Spleen (tissue), 7 donors: Measurements from ENCODE around the gene NRXN3.

Experiments
- CTCF ChIP-seq, 11 experiments: fragments of 200-600 bp in 7 of 11; fragments of 450-650 bp in 4 of 11; sonication (generic) in 4 of 11; IDR thresholded peaks in 8 of 11; conservative IDR thresholded peaks in 3 of 11; 1 replicate in 7 of 11; 2 replicates in 4 of 11; pipeline versions ENCODE4 v1.4.0 to v1.8.0; 2016 to 2021; ENCODE audit warnings: antibody characterized with exemption in 11 of 11, inconsistent platforms in 4 of 11, mild to moderate bottlenecking in 1 of 11
- POLR2AphosphoS5 ChIP-seq, 3 donors: sonication (generic); formaldehyde crosslinking; IDR thresholded peaks; one replicate each; pipeline ENCODE4 v1.5.1; 2017; ENCODE audit warnings: antibody characterized with exemption in 3 of 3
- donor health status: DM: no; HTN: no; CAD: no; lungs with moderate emphysema.
- donor health status: DM: no; HTN: no; CAD: no.
- donor health status: DM: no; HTN: no; CAD: no.

- TF ChIP-seq CTCF (IDR thresholded peaks at IDR 0.05 in 8 of 11, conservative IDR thresholded peaks at IDR 0.05 in 3 of 11), result no peak
- TF ChIP-seq POLR2AphosphoS5 (IDR thresholded peaks at IDR 0.05), result no peak
Observed at GRCh38 chr14:78324353-78324752, 154.2 kb downstream of the NRXN3 start.
